C4-2B (cell line): Measurements from ENCODE around the gene IGFN1.

ENCODE experiments used
- CTCF ChIP-seq: fragments of 450-650 bp; conservative IDR thresholded peaks from 2 replicates; pipeline ENCODE4 v1.5.1; 2017; ENCODE audit warnings: mild to moderate bottlenecking
- ZFX ChIP-seq: fragments of 450-650 bp; IDR thresholded peaks from 2 replicates; pipeline ENCODE4 v1.6.1; 2017

GRCh38 chr1:201230676-201231075 is 40.1 kb downstream of the IGFN1 start:
- no peak for TF ChIP-seq CTCF
- TF ChIP-seq ZFX: no peak
